K562 (cell line): ENCODE data around the gene ABLIM1. TPM values are rescaled to one million over a fixed set of nuclear protein-coding genes. Genes with fewer than 3 reads are reported as not detected.

Source experiments
- ATAC-seq: fragments of 200-7000 bp; cut with Tn5 transposase; 3 replicates; pipeline ENCODE4 v1.9.1; 2020; ENCODE audit warnings: moderate library complexity
- BruUV-seq: library from RNA; stranded (reverse); fragments of 400-500 nt; replicated peaks from 2 replicates; lab custom pipeline; 2021; lab: Mats Ljungman, UMichigan
- CTCF ChIA-PET: fragments of 300-600 bp; formaldehyde crosslinking; extraction: SDS; loops from one replicate; lab custom pipeline; 2021; ENCODE audit warnings: low intra/inter-chr PET ratio; lab: Yijun Ruan, JAX
- POLR2A ChIA-PET: fragments of 300-600, 350-650 bp; sonication (Branson Sonifier 250); formaldehyde crosslinking; extraction: SDS; loops from one replicate; lab custom pipeline; 2021; ENCODE audit warnings: antibody characterized with exemption, inconsistent platforms; lab: Yijun Ruan, JAX
- DNase-seq, 4 experiments: peaks; one replicate each; pipeline versions ENCODE4 v3.0.0 to v3.0.0-alpha.2; 2011 to 2018; ENCODE audit warnings: low spot score in 3 of 4, mixed read lengths in 3 of 4; ENCODE audit errors: extremely low read depth in 1 of 4
- FAIRE-seq: peaks from 2 replicates; lab custom pipeline; 2011; peaks lifted over from hg19 to GRCh38; lab: Jason Lieb, UNC
- H2AFZ ChIP-seq: 2 replicates; pipeline ENCODE4 v1.6.0; 2011; ENCODE audit warnings: low read depth, low read length, control low read depth, inconsistent platforms
- H3K27ac ChIP-seq: fragments of 200-600 bp; 3 replicates; pipeline ENCODE4 v1.8.0; 2011; ENCODE audit warnings: low read depth, mild to moderate bottlenecking, control low read depth, inconsistent platforms, low read length, moderate library complexity, mixed read lengths; ENCODE audit errors: extremely low read depth
- H3K27me3 ChIP-seq, 2 experiments: fragments of 300-600 bp in 1 of 2; 2 replicates in 1 of 2; 3 replicates in 1 of 2; pipeline versions ENCODE4 v1.6.0 to v1.8.0; 2011; ENCODE audit warnings: inconsistent platforms in 2 of 2, low read length in 2 of 2, mild to moderate bottlenecking in 1 of 2, mixed read lengths in 1 of 2, moderate library complexity in 1 of 2; ENCODE audit not compliant: control insufficient read depth in 2 of 2, insufficient read depth in 2 of 2
- H3K36me3 ChIP-seq: fragments of 300-600 bp; 3 replicates; pipeline ENCODE4 v1.8.0; 2011; ENCODE audit warnings: mild to moderate bottlenecking, low read length, inconsistent platforms; ENCODE audit not compliant: control insufficient read depth, insufficient read depth
- H3K4me1 ChIP-seq, 2 experiments: fragments of 200-600 bp in 1 of 2; replicated peaks in 1 of 2; 2 replicates in 1 of 2; 3 replicates in 1 of 2; pipeline versions ENCODE4 v1.5.1 to v1.8.0; 2011; ENCODE audit warnings: inconsistent platforms in 2 of 2, low read length in 2 of 2, mild to moderate bottlenecking in 1 of 2, mixed read lengths in 1 of 2, moderate library complexity in 1 of 2; ENCODE audit not compliant: control insufficient read depth in 2 of 2, insufficient read depth in 2 of 2
- H3K4me2 ChIP-seq: 2 replicates; pipeline ENCODE4 v1.6.1; 2011; ENCODE audit warnings: low read length, control low read depth, inconsistent platforms, mixed read lengths; ENCODE audit not compliant: insufficient read depth
- H3K4me3 ChIP-seq: fragments of 200-600 bp; sonication (generic), shearing (Covaris generic); 2 replicates; pipeline ENCODE4 v1.5.1; 2016; ENCODE audit warnings: control low read depth, inconsistent platforms
- H3K79me2 ChIP-seq: fragments of 200-600 bp; 3 replicates; pipeline ENCODE4 v1.8.0; 2011; ENCODE audit warnings: low read length, inconsistent platforms; ENCODE audit not compliant: control insufficient read depth, insufficient read depth
- H3K9ac ChIP-seq, 2 experiments: 2 replicates each; pipeline versions ENCODE4 v1.6.0 to v1.6.1; 2011; ENCODE audit warnings: low read depth in 2 of 2, low read length in 2 of 2, control low read depth in 1 of 2, inconsistent platforms in 1 of 2, mild to moderate bottlenecking in 1 of 2, mixed read lengths in 1 of 2; ENCODE audit not compliant: insufficient read depth in 1 of 2
- H3K9me1 ChIP-seq: one replicate; pipeline ENCODE4 v1.6.0; 2011; ENCODE audit warnings: inconsistent platforms, mild to moderate bottlenecking, low read length, moderate library complexity; ENCODE audit not compliant: control insufficient read depth, insufficient read depth
- H3K9me3 ChIP-seq: replicated peaks from 2 replicates; pipeline ENCODE4 v1.5.1; 2011; ENCODE audit warnings: low read depth, low read length, inconsistent platforms; ENCODE audit not compliant: control insufficient read depth, insufficient read depth
- H4K20me1 ChIP-seq: replicated peaks from 2 replicates; pipeline ENCODE4 v1.6.1; 2011; ENCODE audit warnings: low read length, inconsistent platforms, mixed read lengths; ENCODE audit not compliant: control insufficient read depth, insufficient read depth
- KLF16 ChIP-seq: IDR thresholded peaks from 2 replicates; pipeline ENCODE4 v1.6.1; 2016; ENCODE audit warnings: antibody characterized with exemption
- NFIC ChIP-seq: fragments of 450-650 bp; IDR thresholded peaks from 2 replicates; pipeline ENCODE4 v1.6.1; 2017; ENCODE audit warnings: mild to moderate bottlenecking, inconsistent platforms
- PRDM10 ChIP-seq: fragments of 450-650 bp; IDR thresholded peaks from 2 replicates; pipeline ENCODE4 v1.6.1; 2018; ENCODE audit not compliant: partially characterized antibody
- WGBS: fragments of 100-300 bp; shearing (Covaris generic); methylation state at CpG from one replicate; pipeline ENCODE4 v1.1.6; 2016; ENCODE audit warnings: low coverage, mixed read lengths; ENCODE audit not compliant: insufficient coverage; ENCODE audit errors: missing lambda C conversion rate; 5-methylcytosine and 5-hydroxymethylcytosine counted together
- in situ Hi-C: fragments of 300-500 bp; cut with MboI; formaldehyde crosslinking; loops from 4 replicates; pipeline ENCODE4 v1.15.0; 2018; ENCODE audit warnings: inconsistent platforms, mixed read lengths
- intact Hi-C: fragments of 100-400 bp; cut with micrococcal nuclease; formaldehyde crosslinking; loops from 2 replicates; pipeline ENCODE4 v1.14.2; 2022
- polyA plus RNA-seq, 8 experiments: library from polyadenylated mRNA; depleted of rRNA in 4 of 8; stranded (reverse) in 5 of 8; unstranded in 3 of 8; fragments of >200 nt; fragmentation: Nextera tagmentation in 2 of 8; fragmentation: Illumina TruSeq in 1 of 8; extraction: Ambion mirVana in 2 of 8; extraction: Trizol in 1 of 8; gene quantifications; 2 replicates each; pipeline versions ENCODE4 v1.2.1 to v1.2.3, GENCODE V29; 2011 to 2014; ENCODE audit warnings: inconsistent platforms in 1 of 8, missing spikeins in 1 of 8
- total RNA-seq, 7 experiments: library from RNA; depleted of rRNA in 6 of 7; stranded (reverse); fragments of >200 nt in 6 of 7; fragmentation: Illumina TruSeq in 2 of 7; extraction: Trizol in 2 of 7; gene quantifications; 2 replicates each; pipeline versions ENCODE4 v1.2.1 to v1.2.3, GENCODE V29; 2011 to 2021; ENCODE audit warnings: low replicate concordance in 1 of 7

The ABLIM1 gene
- total and polyA plus RNA-seq, 9 of the 15 experiments (the other 6 are each of a cell fraction or from before 2014, with no cell fraction given), result 0.07 to 0.49 (median 0.14) TPM; not detected in 6

- H3K79me2 ChIP-seq, result no peaks in the 10 kb centered on the region
- BruUV-seq, result no TSS peak
- H3K9me1 ChIP-seq, result no peaks in the 10 kb centered on the region
- 0% methylated on average over 3 of the region's 3 CpGs for WGBS
- H3K9ac ChIP-seq, result no peak overlapping the region
- in situ Hi-C loops, result no loop called here
- no peaks in the 10 kb centered on the region for H3K9me3 ChIP-seq
- no peak for DNase-seq
- TF ChIP-seq KLF16, result no peak
- H4K20me1 ChIP-seq, result no peaks in the 10 kb centered on the region
- no peak overlapping the region for H3K4me3 ChIP-seq
- no peak overlapping the region for H3K4me2 ChIP-seq
- no peak overlapping the region for H3K27ac ChIP-seq
- no peaks in the 10 kb centered on the region for H3K27me3 ChIP-seq
- ChIA-PET CTCF (no interaction called here), POLR2A (no interaction called here)
- no peaks in the 10 kb centered on the region for H3K4me1 ChIP-seq
- ATAC-seq, result no peak
- no peak for FAIRE-seq
- H3K36me3 ChIP-seq, result no peaks in the 10 kb centered on the region
- intact Hi-C loops, result no loop called here
- no peak overlapping the region for H2AFZ ChIP-seq
Measured at GRCh38 chr10:114682121-114682520, 24.0 kb upstream of the ABLIM1 start.

GRCh38 chr10:114681542-114681941 is 23.5 kb upstream of the ABLIM1 start:
- Histone ChIP-seq H3K27ac (no peak overlapping the region), H4K20me1 (no peaks in the 10 kb centered on the region), H3K36me3 (no peaks in the 10 kb centered on the region)
- DNase-seq (no peak), ATAC-seq (no peak)
- peak; percentile 66 for TF ChIP-seq PRDM10
- TF ChIP-seq NFIC, result no peak
- TF ChIP-seq, all 486 proteins: peak for 1
- no peaks in the 10 kb centered on the region for H3K9me1 ChIP-seq
- H3K27me3 ChIP-seq, result no peaks in the 10 kb centered on the region
- no peaks in the 10 kb centered on the region for H3K4me1 ChIP-seq
- WGBS, result 0% methylated on average over 4 of the region's 5 CpGs
- no peak overlapping the region for H3K9ac ChIP-seq
- in situ Hi-C loops, result no loop called here
- no TSS peak for BruUV-seq
- no peak for FAIRE-seq
- H2AFZ ChIP-seq, result no peak overlapping the region
- ChIA-PET POLR2A (no interaction called here), CTCF (no interaction called here)
- no peak overlapping the region for H3K4me2 ChIP-seq
- H3K79me2 ChIP-seq, result no peaks in the 10 kb centered on the region
- no peak overlapping the region for H3K4me3 ChIP-seq
- intact Hi-C loops, result no loop called here
- H3K9me3 ChIP-seq, result no peaks in the 10 kb centered on the region
